Activated CD8-positive, alpha-beta memory T cell treated with anti-CD3 and anti-CD28 coated beads, Interleukin-2, amount 50 U/mL, for 48 hours (primary cell): ENCODE results near the gene FABP6.

Source experiments
- DNase-seq: peaks from one replicate; pipeline ENCODE4 v3.0.0-alpha.2; 2020

The FABP6 gene

DNA sequence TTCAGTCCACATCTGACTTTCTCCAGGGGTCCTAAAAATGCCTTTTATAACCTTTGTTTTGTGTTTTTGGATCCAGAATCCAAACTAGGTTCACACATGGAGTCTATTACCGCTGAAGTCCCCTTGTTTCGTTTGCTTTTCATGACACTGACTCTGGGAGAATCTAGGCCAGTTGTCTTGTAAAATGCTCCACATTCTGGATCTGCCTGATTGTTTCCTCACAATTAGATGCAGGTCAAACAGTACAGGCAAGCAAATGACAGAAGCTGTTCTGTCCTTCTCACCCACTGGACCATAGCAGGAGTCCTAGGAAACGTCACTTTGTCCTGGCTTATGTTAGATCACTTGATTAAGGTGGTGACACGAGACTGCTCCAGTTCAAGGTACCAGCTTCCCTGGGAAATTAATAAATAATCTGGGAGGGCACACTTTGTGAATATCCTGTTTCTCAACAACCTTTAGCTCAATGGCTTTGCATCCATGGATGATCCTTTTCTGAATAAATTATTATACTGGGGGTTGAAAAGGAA is 34.1 kb downstream of the FABP6 start:
- no peak for DNase-seq

DNA sequence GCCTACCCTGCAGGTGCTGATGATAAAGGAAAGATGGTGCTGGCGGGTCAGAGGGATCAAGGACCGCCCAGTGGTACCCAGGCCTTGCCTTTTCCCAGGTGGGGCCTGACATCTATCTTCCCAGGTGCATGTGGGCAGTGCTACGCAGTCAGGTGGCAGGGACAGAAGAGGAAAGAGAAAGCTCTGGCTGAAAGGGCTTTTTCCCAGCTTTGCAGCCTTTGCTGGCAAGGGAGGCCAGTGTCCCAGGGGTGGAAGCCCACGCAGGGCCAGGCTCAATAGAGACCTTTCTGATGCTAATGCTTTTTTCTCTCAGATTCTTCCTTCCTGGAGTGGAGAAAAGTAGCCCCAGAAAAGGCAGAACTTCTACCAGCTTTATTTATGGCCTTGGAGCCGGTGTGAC is 36.7 kb downstream of the FABP6 start:
- no peak for DNase-seq

DNA sequence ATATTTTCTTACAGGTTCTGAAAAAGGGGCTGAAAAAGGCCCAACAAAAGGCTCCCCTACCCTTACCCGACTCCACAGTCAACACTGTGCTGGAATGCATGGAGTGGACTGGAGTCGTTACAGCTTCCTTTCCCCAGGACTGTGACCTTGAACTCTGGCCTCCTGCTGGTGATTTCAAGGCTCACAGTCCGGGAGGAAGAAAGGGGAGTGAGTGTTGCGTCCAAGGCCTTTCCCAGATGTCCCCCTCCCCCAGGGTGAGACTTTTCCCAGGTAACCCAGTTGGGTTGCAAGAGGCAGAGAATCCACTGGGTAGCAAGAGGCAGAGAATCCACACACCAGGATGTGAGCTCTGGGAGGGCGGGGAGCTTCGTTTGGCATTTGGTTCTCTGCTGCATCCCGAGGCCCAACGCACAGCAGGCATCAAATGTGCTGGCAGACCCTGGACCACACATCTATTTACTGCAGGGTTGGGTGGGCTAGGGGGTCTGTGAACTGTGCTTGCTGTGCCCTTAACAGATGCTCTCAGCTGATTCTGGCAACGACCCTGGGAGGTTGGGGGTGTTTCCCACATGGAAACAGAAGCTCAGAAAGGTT is 37.5 kb downstream of the FABP6 start:
- no peak for DNase-seq

DNA sequence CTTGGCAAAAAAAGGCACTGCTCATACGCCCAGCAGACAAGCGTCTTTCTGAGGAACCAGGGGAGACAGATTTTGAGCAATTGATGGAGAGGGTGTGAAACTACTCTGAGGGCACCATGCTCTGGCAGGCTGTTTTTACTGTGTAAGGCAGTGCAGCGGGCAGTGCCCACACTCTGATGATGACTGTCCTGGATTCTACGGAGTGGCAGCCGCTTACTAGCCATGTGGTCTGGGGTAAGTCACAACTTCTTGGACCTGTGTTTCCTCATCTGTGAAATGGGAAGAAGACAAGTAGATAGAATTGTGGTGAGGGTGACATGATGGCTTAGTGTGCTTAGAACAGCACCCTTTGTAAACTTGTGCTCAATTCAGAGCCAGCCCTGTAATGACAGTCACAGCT is 38.8 kb downstream of the FABP6 start:
- DNase-seq, result no peak

DNA sequence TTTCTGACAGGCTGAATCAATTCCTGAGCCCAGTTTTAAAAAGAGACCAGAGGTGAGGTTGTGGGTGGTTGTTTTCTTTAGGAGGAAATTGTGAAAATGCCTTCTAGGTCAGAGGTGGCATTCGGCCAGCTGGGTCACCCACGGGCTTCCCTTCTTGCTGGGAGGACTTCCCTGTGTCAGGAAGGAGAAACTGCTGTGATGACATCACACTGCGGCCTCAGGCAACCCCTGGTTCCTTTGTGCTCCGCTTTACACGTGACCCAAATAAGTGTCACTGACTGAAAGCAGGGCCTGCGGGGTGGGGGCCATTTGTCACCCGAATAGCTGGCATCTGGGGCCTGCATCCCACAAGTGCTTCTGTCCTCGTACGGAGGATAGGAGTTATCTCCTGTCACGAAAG is 39.7 kb downstream of the FABP6 start:
- DNase-seq, result no peak

DNA sequence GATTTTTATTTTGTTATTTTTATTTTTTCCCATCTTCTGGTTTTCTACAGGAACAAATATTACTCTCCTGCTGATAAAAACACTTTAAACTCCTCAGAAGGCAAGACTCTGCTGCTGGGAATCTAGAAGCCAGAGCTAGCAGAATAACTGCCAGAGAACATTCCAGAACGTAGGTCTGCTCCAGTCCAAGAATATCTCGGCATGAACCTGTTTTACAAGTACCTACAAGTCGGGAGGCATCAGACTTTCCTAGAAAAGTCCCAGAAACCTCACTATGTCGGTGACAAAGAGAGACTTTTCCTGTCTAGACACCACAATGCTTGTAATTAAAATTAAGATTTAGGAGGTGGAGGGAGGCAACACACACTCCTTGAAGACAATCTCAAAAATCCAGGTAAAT is 41.4 kb downstream of the FABP6 start:
- DNase-seq, result no peak

DNA sequence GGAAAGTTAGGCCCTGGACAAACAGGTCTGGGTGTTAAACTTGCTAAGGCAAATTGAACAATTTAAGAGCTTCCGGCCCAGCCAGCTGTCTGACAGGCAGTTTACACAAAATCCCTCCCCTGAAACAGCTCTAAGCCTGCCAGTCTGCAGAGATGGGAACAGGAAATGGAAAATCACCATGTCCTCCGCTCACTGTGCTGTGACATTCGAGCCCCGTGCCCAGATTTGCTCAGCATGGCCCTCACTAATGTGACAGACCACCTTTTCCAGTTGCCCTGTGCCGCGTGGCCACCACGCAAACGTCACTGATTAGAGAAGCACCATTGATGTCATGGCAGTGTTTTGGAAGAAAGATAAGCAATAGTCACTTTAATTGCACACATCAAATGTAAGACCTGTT is 42.1 kb downstream of the FABP6 start:
- no peak for DNase-seq

DNA sequence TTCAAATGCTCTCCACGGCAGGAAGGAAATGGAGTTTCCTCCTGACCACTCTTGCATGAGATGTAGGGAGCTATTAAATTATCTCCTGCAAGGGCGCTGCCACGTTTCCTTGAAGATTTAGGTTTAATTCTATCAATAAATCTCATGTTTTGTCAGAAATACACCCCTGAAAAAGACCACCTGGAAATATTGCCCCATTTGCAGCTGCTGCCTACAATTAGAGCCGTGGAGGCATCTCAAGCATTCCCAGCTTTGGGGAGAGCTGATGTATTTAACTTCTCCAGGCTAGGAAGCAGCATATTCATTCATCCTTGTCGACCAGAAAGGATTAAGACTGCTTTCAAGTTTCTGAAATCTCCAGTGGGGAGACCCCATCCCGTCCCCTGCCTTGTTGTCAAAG is 42.5 kb downstream of the FABP6 start:
- no peak for DNase-seq

DNA sequence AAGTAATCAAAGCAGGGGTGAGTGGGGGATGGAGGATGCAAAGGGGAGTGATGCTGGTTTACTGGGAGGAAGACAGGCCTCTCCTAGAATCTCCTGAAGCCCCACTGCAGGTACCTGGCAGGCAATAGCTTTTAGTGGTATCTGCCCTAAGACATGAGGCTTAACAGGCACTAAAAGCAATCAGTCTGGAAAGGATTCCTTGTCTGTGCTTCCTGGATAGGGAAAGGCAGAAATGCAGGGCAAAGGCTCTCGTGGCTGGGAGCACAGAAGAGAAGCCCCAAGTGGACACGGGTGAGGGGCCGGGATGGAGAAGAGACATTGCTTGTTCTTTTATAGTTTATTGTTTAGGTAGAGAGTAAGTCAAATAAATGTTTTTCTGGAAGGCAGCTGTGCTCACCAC is 43.0 kb downstream of the FABP6 start:
- no peak for DNase-seq

DNA sequence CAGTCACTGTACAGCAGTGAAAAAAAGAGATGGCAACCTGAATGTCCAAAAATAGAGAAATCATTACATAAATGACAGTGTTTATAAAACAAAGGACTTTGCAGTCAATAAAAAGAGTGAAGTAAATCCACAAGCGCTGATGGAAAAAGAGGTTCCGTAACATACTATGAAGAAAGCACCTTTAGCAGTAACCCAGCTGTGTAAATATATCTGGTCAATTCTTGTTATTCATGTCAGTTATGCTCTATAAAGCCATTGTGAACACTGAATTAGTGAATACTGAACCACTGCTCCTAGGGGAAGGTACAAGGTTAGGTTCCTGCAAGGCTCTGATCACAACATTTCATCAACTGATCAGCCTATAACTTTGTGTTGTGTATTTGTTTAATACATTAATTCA is 43.6 kb downstream of the FABP6 start:
- DNase-seq, result no peak

DNA sequence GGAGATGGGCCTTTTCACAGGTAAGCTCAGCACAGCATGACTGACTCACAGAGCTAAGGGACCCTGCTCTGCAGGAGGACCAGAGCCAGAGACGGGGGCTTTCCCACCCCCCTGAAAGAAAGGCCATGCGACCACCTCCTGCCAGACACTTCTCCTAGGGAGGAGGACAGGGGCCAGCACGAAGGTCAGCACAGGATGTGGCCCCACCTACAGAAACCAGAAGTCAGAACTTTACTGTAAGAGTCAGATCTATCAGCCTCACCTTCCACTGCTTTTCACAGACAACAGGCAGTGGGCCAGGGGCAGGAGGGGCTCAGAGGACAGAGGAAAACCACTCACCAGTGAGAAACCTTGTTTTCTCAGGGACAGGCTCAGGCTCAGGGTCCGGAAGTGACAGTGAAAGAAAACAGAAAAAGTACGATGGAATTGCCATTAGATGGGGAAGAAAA is 45.2 kb downstream of the FABP6 start:
- no peak for DNase-seq

DNA sequence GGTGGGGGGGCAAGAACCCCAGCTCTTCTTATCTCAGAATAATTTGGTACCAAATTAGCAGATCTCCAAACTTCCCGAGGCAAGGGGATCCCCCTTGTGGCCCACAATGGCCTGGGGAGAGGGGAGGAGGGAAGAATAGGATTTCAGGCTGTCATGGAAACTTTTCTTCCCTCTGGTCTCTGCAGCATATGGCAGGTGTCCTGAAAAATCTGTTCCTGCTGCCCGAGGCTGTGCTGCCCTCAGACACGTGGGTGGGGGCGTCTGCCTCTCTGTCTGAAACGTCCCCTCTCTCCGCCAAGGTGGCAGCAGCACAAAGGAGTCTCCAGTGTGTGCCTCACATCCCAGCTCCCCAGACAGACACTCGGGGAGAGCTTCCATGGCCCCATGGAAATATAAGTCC is 49.0 kb downstream of the FABP6 start:
- DNase-seq, result no peak

DNA sequence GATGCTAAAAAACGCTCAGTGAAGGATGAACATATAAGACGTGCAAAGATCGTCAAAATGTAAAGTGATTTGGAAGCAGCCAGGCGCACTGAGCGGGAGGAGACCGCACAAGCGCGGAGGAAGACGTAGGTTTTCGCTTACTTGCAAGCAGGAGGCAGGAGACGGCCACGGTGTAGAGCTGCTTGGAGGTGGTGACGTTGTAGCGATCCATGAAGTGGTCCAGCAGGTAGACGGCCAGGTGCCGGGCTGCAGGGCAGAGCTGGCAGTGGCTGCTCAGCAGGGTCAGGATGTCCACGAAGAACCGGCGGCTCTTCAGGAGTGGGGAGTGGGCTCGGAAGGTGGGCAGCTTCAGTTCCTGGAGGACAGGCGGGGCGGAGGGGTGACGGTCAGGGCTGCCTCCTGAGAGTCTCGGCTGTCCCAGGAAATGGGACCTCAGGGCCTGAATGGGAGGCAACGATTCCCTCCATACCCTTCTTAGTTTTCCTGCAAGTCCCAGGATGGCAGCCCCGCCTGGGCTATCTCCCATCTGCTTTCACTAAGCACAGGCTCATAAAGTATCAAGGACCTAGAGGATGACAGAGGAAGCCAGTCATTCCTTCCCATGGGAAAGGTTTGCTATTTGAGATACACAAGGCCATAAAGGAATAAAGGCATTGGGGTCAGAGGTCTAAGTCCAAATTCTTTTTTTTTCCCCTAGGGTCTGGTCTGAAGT is 51.2 kb downstream of the FABP6 start:
- no peak for DNase-seq

DNA sequence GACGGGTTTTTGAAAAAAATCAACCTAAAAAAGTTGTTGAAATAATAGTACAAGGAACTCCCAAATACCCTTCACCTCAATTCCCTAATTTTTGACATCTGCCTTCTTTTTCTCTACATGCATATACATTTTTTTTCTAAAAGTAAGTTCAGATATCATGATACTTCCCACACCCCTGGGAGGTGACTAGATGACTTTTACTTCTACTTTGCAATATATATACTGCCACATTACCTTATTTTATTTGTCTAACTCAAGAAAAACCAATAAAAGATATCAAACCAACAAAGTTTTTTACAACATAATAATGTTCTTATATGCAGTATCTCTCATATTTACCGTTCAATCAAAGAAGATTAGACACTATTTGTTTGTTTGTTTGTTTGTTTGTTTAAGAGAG is 52.0 kb downstream of the FABP6 start:
- DNase-seq, result no peak

DNA sequence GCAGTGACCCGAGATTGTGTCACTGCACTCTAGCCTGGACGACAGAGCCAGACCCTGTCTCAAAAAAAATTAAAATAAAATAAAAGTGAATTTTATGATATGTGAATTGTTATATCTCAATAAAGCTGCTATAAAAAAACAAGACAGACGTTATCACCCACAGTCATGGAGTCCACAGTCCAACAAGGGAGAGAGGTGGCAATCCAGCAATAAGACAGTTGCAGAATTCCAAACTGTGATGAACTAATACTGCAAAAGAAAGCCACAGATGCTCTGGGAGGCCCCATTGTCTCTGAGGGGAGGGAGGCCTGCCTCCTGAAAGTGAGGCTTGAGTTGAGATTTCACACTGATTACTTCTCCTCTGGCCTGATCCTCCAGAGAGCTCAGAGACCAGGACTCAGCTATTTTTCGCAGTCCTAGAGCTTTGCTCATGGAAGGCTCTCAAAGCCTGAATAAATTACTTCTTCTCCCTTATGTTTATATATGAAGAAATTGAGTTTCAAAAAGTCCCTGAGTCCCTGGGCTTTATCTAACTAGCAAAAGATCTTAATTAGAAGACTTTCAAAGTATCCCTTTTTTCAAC is 55.1 kb downstream of the FABP6 start:
- no peak for DNase-seq

DNA sequence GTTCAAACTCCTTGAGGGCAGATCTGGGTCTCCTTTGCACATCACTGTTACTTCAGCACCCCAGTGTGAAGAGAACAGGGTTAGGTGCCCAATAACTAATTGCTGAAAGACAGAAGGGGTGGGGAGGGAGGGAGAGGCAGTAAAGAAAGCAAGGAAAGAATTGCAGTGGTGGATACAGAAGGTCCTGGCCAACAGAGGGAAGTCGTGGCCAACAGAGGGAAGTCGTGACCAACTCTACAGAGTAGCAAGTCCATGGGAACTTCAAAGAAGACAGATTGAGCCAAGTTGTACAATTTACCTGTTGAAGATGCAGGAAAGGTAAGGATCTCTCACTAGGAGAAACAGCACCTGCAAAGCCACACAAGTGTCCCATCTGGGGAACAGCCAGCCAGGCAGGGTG is 56.0 kb downstream of the FABP6 start:
- DNase-seq, result no peak

DNA sequence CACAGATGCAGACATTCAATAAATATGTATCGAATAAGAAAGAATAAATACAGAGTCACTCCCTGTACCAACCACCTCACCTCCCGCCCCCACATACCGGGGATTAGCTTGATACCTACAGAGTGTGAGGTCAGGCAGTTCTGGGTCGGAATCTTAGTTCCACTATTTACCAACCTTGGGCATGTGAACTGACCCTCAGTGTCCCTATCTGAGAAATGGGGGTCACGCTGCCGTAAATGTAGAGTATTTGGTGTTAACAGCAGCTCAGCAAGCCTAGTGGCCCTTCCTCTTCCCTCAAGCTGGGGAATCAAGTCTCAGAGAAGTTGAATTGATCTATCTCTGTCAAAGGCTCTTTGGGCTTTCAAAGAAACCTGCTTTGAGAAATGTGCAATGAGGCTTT is 57.6 kb downstream of the FABP6 start:
- DNase-seq, result no peak

DNA sequence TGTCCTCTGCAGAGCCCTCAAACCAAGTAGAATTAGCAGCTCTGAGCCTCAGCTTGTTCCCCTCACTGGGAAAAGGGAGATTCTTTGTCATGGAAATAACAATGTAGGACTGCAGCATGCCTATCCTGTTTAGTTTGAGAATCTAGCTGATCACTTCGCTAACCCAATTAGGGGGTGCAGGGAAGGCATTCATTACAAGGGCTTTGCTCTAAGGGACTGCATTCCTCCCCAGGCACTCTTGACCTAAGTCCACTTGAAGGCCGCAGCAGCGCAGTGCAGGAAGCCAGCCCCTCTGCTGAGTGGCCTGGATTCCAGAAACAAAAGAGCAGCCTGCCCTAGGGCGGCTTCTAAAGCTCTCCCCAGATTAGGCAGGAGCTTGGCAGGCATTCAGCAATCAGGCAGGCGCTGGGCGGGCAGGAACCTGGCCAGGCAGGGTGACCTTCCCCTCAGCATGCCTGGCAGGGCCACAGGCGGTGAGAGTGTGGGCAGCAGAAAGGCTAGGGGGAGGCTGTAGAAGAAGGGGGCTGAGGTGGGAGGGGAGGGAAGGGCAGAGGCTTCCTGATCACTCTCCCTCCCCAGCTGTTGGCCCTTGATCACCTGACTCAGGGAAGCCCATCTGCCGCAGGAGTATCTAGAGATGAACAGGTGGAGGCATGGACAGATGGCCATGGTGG is 58.2 kb downstream of the FABP6 start:
- DNase-seq, result no peak
